T-helper 9 cell (primary cell): ENCODE data around the gene KIF24.
"Not testable (repeated sequence)": the region's sequence is repeated elsewhere in the genome, so short reads cannot be mapped to it uniquely, and the experiment has no call there.

Experiments used
- DNase-seq: peaks from one replicate; pipeline ENCODE4 v3.0.0-alpha.2; 2020

KIF24 gene

DNA sequence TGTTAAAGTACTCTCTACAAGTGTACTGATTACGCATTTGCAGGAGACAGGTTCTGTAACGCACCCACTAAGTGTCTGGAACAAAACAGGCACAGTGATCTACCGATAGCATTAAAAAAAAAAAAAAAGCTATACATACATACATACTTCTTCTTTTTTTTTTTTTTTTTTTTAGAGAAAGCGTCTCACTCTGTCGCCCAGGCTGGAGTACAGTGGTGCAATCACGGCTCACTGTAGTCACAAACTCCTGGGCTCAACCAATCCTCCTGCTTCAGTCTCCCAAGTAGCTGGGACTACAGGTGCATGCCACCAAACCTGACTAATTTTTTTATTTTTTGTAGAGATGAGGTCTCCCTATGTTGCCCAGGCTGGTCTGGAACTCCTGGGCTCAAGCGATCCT lies 7.6 kb downstream of the KIF24 start:
- DNase-seq: no peak

DNA sequence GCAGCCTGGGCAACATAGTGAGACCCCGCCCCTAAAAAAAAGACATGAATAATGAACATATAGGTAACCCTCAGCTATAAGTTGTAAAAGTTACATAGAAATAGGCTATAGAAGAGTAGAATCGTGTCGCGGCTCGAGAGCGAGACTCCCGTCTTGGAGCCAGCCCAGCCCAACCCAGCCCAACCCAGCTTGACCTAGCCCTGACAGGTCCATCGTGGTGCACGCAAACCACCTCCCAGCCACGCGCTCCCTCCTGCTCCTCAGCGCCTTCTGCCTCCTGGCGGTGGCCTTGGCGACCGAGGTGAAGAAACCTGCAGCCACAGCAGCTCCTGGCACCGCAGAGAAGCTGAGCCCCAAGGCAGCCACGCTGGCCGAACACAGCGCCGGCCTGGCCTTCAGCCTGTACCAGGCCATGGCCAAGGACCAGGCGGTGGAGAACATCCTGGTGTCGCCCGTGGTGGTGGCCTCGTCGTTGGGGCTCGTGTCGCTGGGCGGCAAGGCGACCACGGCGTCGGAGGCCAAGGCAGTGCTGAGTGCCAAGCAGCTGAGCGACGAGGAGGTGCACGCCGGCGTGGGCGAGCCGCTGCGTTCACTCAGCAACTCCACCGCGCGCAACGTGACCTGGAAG lies 10.8 kb downstream of the KIF24 start:
- DNase-seq: no peak

DNA sequence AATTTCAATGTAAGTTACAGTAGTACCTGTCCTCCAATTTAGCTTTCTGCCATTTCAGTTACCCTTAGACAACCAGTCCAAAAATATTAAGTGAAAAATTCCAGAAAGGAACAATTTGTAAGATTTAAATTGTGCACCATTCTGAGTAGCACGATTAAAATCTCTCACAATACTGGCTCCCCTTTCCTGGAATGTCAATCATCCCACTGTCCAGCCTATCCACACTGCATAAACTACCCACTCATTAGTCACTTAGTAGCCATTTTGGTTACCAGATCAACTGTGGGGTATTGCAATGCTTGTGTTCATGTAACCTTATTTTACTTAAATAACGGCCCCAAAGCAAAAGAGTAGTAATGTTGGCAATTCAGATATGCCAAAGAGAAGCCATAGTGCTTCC lies 11.6 kb downstream of the KIF24 start:
- no peak for DNase-seq

DNA sequence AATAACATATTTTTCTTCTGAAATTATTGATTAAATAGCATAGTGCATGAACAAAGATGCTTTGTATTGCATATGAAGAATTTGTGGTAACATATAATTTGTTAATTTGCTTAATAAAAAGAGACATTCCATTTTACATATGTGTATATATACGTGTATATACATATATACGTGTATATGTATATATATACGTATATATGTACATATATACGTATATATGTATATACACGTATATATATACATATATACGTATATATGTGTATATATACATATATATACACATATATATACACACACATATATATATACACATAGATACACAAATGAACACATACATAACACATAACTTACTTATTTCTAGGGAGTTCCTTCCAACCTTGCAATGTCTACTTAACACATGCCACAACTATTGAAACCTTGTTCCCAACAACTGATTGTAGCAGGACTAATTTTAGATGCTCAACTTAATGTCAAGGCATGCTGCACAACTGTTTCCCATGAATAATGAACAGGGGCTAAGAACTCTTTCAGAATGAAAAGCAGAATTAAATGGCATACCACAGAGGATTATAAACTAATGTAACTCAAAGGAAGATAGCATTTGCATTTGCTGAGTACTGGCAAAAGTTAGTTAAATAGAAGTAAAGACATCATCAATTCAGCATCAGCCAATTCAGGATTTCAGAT lies 17.4 kb downstream of the KIF24 start:
- no peak for DNase-seq

DNA sequence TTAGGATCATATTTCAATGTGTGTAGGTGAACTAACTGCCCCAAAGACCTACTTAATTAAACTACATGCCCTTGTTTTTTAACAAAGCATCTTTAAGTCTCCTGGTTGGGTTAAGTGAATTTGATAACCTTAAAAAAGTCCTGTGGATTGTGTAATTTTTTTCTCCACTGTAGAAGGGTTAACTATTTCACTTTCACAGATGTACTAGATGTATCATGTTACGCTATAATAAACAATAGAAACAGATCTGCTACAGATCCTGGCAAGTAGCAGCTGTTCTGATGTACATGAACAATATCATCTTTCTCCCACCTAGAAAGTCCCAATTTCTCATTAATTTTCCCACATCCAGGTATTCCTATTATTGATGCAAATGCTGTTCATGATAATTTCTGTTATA lies 18.9 kb downstream of the KIF24 start:
- DNase-seq: no peak

DNA sequence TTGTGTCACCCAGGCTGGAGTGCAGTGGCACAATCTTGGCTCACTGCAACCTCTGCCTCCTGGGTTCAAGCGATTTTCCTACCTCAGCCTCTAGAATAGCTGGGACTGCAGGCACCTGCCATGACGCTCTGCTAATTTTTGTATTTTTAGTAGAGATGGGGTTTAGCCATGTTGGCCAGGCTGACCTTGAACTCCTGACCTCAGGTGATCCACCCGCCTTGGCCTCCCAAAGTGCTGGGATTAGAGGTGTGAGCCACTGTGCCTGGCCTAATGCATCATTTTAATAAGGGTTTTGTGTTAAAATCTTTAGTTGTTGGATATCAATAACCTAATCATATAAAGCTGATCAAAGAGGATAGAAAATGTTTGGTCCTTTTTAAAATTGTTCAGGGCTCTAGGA lies 20.8 kb downstream of the KIF24 start:
- DNase-seq: not testable (repeated sequence)

- not testable (repeated sequence) for DNase-seq
Observed at GRCh38 chr9:34301064-34301463, 28.0 kb downstream of the KIF24 start.

DNA sequence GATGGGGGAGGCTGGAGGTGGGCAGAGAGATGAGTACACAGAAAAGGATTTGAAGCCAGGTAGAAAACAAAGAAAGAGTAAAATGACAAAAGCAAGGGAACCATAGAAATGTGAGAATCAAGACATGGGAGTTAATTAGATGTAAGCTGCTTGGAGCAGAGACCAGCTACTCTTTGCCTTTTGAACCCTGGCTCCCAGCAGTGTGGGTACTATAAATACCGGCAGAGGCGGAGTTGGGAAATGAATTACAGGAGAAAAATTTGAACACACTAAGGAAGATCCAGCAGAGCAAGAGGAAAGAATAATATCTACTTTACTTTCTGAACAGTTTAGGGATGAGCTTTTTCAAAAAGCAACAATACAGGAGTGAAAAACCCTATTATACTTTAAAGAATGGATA lies 36.5 kb downstream of the KIF24 start:
- DNase-seq: no peak

GRCh38 chr9:34291423-34291822 lies 37.6 kb downstream of the KIF24 start:
- no peak for DNase-seq

DNA sequence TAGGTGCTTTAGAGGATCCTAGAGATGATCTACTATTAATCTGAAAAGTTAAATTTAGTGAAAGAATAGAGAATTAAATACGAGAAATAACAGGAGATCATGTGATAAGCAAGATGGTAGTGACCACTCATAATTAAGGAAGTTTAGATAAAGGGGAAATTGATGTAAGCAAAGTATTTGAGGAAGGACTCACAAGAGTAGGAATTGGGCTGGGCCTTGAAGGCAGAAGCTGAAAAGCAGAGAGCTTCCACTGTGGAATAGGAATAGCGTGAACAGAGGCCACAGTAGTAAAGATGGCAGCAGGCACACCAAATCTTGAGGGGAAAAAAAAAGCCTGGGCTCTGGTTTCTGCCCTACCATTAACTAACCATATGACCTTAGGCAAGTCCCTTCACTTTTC lies 38.0 kb downstream of the KIF24 start:
- no peak for DNase-seq

GRCh38 chr9:34289159-34289558 lies 39.9 kb downstream of the KIF24 start:
- DNase-seq: no peak

DNA sequence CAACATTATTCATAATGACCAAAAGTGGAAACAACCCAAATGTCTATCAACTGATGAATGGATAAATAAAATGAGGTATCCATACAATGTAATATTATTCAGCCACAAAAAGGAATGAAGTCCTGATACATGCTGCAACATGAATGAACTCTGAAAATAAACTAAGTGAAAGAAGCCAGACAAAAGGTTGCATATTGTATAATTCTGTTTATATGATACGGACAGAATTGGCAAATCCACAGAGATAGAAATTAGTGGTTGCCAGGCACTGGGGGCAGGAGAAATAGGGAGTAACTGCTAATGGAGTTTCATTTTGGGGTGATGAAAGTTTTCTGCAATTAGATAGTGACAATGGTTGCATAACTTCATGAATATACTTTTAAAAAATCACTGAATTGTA lies 47.0 kb downstream of the KIF24 start:
- DNase-seq: no peak

GRCh38 chr9:34279411-34279810 lies 49.7 kb downstream of the KIF24 start:
- DNase-seq: no peak
